ENCODE results near the gene PCDHA10.
A peak's percentile ranks its signal among the peaks of the same experiment; 100 is the strongest.
"Not testable (repeated sequence)": the region's sequence is repeated elsewhere in the genome, so short reads cannot be mapped to it uniquely, and the experiment has no call there.

PCDHA10 gene

GRCh38 chr5:140840978-140841962, 14.4 kb upstream of the PCDHA10 start, which contains the start of gene PCDHA8:
PCDHA8 (plus strand) TSS chr5:140841187; CDS start chr5:140841322, 135 bp downstream.
- no peak within 1 kb of the TSS for H3K4me3 ChIP-seq (ENCODE audit: low read length)
- H3K79me2 ChIP-seq (ENCODE audit: low read length): no peaks in the 10 kb centered on the region
- no peaks in the 10 kb centered on the region for H3K27me3 ChIP-seq (replicated peaks; ENCODE audit: insufficient read depth, low read length)
- H3K4me2 ChIP-seq (ENCODE audit: low read depth, low read length): peak within 1 kb of the TSS; percentile 29; the same call in 1 of the 2 replicates
- H2AFZ ChIP-seq (ENCODE audit: low read length): peak within 1 kb of the TSS; percentile 52
- H4K20me1 ChIP-seq (ENCODE audit: insufficient read depth, low read length): no peaks in the 10 kb centered on the region
- no peak within 1 kb of the TSS for H3K9ac ChIP-seq (ENCODE audit: low read length)
- no peaks in the 10 kb centered on the region for H3K36me3 ChIP-seq (replicated peaks; ENCODE audit: insufficient read depth, low read length)
- peak; percentile 47 for DNase-seq
- no peak within 1 kb of the TSS for H3K27ac ChIP-seq (ENCODE audit: low read length)
- H3K4me1 ChIP-seq (ENCODE audit: low read length): no peaks in the 10 kb centered on the region
- H3F3A ChIP-seq (ENCODE audit: insufficient read depth, low read length): no peaks in the 10 kb centered on the region
- TF ChIP-seq CTCF (IDR thresholded peaks at IDR 0.05; ENCODE audit: low read length) (peak; percentile 54), EZH2 (optimal IDR thresholded peaks at IDR 0.05; ENCODE audit: low read depth, low read length) (no peak)
- no peaks in the 10 kb centered on the region for H3K9me2 ChIP-seq (replicated peaks; ENCODE audit: insufficient read depth, low read length)
- H3K9me3 ChIP-seq (replicated peaks; ENCODE audit: insufficient read depth, low read length): no peaks in the 10 kb centered on the region

DNA sequence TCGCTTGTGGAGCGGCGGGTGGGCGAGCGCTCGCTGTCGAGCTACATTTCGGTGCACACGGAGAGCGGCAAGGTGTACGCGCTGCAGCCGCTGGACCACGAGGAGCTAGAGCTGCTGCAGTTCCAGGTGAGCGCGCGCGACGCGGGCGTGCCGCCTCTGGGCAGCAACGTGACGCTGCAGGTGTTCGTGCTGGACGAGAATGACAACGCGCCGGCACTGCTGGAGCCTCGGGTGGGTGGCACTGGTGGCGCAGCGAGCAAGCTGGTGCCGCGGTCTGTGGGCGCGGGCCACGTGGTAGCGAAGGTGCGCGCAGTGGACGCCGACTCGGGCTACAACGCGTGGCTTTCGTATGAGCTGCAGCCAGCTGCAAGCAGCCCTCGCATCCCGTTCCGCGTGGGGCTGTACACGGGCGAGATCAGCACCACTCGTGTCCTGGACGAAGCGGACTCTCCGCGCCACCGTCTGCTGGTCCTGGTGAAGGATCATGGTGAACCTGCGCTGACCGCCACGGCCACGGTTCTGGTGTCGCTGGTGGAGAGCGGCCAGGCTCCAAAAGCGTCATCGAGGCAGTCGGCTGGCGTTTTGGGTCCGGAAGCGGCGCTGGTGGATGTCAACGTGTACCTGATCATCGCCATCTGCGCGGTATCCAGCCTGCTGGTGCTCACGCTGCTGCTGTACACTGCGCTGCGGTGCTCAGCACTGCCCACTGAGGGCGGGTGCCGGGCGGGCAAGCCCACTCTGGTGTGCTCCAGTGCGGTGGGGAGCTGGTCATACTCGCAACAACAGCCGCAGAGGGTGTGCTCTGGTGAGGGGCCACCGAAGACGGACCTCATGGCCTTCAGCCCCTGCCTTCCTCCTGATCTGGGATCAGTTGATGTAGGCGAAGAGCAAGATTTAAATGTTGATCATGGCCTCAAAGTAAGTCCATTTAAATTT, 12.6 kb upstream of the PCDHA10 start:
- Histone ChIP-seq H3K27ac (ENCODE audit: low read length) (no peak overlapping the region), H3K79me2 (ENCODE audit: low read length) (no peaks in the 10 kb centered on the region), H3K9me2 (replicated peaks; ENCODE audit: insufficient read depth, low read length) (no peaks in the 10 kb centered on the region), H3K27me3 (replicated peaks; ENCODE audit: insufficient read depth, low read length) (no peaks in the 10 kb centered on the region), H3K36me3 (replicated peaks; ENCODE audit: insufficient read depth, low read length) (no peaks in the 10 kb centered on the region), H3K4me1 (ENCODE audit: low read length) (no peaks in the 10 kb centered on the region), H3K4me2 (ENCODE audit: low read depth, low read length) (no peak overlapping the region), H3K4me3 (ENCODE audit: low read length) (no peak overlapping the region), H3F3A (ENCODE audit: insufficient read depth, low read length) (no peaks in the 10 kb centered on the region), H3K9ac (ENCODE audit: low read length) (no peak overlapping the region), H4K20me1 (ENCODE audit: insufficient read depth, low read length) (no peaks in the 10 kb centered on the region), H3K9me3 (replicated peaks; ENCODE audit: insufficient read depth, low read length) (no peaks in the 10 kb centered on the region), H2AFZ (ENCODE audit: low read length) (no peak overlapping the region)
- TF ChIP-seq EZH2 (optimal IDR thresholded peaks at IDR 0.05; ENCODE audit: low read depth, low read length) (no peak), EZH2phosphoT487 (IDR thresholded peaks at IDR 0.05; ENCODE audit: low read length) (no peak), CTCF (IDR thresholded peaks at IDR 0.05; ENCODE audit: low read length) (no peak)
- DNase-seq: no peak

GRCh38 chr5:140848139-140849102, 7.3 kb upstream of the PCDHA10 start, which contains the start of gene PCDHA9:
PCDHA9 (plus strand) TSS chr5:140848382; CDS start chr5:140848496, 114 bp downstream.
- not testable (repeated sequence) for H4K20me1 ChIP-seq (ENCODE audit: insufficient read depth, low read length); H3K36me3 ChIP-seq (replicated peaks; ENCODE audit: insufficient read depth, low read length); H3K27ac ChIP-seq (ENCODE audit: low read length); H3F3A ChIP-seq (ENCODE audit: insufficient read depth, low read length); H2AFZ ChIP-seq (ENCODE audit: low read length); H3K4me3 ChIP-seq (ENCODE audit: low read length); DNase-seq; H3K4me2 ChIP-seq (ENCODE audit: low read depth, low read length); H3K9ac ChIP-seq (ENCODE audit: low read length); H3K4me1 ChIP-seq (ENCODE audit: low read length); H3K79me2 ChIP-seq (ENCODE audit: low read length); H3K9me3 ChIP-seq (replicated peaks; ENCODE audit: insufficient read depth, low read length); H3K27me3 ChIP-seq (replicated peaks; ENCODE audit: insufficient read depth, low read length); H3K9me2 ChIP-seq (replicated peaks; ENCODE audit: insufficient read depth, low read length)

DNA sequence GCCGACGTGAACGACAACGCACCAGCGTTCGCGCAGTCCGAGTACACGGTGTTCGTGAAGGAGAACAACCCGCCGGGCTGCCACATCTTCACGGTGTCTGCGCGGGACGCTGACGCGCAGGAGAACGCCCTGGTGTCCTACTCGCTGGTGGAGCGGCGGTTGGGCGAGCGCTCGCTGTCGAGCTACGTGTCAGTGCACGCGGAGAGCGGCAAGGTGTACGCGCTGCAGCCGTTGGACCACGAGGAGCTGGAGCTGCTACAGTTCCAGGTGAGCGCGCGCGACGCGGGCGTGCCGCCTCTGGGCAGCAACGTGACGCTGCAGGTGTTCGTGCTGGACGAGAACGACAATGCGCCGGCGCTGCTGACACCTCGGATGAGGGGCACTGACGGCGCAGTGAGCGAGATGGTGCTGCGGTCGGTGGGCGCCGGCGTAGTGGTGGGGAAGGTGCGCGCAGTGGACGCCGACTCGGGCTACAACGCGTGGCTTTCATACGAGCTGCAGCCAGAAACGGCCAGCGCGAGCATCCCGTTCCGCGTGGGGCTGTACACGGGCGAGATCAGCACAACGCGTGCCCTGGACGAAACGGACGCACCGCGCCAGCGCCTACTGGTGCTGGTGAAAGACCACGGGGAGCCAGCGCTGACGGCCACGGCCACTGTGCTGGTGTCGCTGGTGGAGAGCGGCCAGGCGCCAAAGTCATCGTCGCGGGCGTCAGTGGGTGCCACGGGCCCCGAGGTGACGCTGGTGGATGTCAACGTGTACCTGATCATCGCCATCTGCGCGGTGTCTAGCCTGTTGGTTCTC, 5.7 kb upstream of the PCDHA10 start:
- not testable (repeated sequence) for H3K4me2 ChIP-seq (ENCODE audit: low read depth, low read length); H3F3A ChIP-seq (ENCODE audit: insufficient read depth, low read length); H2AFZ ChIP-seq (ENCODE audit: low read length); H3K36me3 ChIP-seq (replicated peaks; ENCODE audit: insufficient read depth, low read length); H3K4me1 ChIP-seq (ENCODE audit: low read length); H3K79me2 ChIP-seq (ENCODE audit: low read length); DNase-seq; H4K20me1 ChIP-seq (ENCODE audit: insufficient read depth, low read length); H3K27me3 ChIP-seq (replicated peaks; ENCODE audit: insufficient read depth, low read length); H3K9ac ChIP-seq (ENCODE audit: low read length); H3K9me2 ChIP-seq (replicated peaks; ENCODE audit: insufficient read depth, low read length); H3K9me3 ChIP-seq (replicated peaks; ENCODE audit: insufficient read depth, low read length); H3K4me3 ChIP-seq (ENCODE audit: low read length); H3K27ac ChIP-seq (ENCODE audit: low read length)

Measured in MM.1S (cell line).